ENCODE data around the gene PEDS1. TPM values are rescaled to one million over a fixed set of nuclear protein-coding genes. Genes with fewer than 3 reads are reported as not detected.
"Not testable (repeated sequence)": the region's sequence is repeated elsewhere in the genome, so short reads cannot be mapped to it uniquely, and the experiment has no call there.

Gene PEDS1
- total and polyA plus RNA-seq, 11 donors = 13.7 to 37.4 (median 28.4) TPM

- Histone ChIP-seq H3K4me1 (peaks cover 0 to 63% (median 36%) of the 10 kb centered on the region in 12 donors), H3K9me3 (no peaks in the 10 kb centered on the region), H3K27ac (peak overlapping the region in 11 of 12 donors; percentile 23 to 71 (median 60)), H3K27me3 (no peaks in the 10 kb centered on the region), H3K36me3 (peaks cover 2 to 48% (median 36%) of the 10 kb centered on the region in 9 donors), H3K4me3 (no peak overlapping the region)
- DNase-seq (peak in 2 of 5 donors; percentile 46 to 49), ATAC-seq (peak in 3 of 4 donors; percentile 2 to 38 (median 16))
- WGBS, 4 donors = 71 to 81% (median 80%) methylated on average over 17 to 29 of the region's 29 CpGs
- TF ChIP-seq, protein P1, sequence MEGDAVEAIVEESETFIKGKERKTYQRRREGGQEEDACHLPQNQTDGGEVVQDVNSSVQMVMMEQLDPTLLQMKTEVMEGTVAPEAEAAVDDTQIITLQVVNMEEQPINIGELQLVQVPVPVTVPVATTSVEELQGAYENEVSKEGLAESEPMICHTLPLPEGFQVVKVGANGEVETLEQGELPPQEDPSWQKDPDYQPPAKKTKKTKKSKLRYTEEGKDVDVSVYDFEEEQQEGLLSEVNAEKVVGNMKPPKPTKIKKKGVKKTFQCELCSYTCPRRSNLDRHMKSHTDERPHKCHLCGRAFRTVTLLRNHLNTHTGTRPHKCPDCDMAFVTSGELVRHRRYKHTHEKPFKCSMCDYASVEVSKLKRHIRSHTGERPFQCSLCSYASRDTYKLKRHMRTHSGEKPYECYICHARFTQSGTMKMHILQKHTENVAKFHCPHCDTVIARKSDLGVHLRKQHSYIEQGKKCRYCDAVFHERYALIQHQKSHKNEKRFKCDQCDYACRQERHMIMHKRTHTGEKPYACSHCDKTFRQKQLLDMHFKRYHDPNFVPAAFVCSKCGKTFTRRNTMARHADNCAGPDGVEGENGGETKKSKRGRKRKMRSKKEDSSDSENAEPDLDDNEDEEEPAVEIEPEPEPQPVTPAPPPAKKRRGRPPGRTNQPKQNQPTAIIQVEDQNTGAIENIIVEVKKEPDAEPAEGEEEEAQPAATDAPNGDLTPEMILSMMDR (IDR thresholded peaks at IDR 0.05) = peak in 1 of 12 donors; percentile 7
- TF ChIP-seq POLR2A (IDR thresholded peaks at IDR 0.05) = no peak
- intact Hi-C loops (cut with DNase I) = no loop called here
Observed at GRCh38 chr20:50138479-50139393, 14.8 kb downstream of the PEDS1 start.

DNA sequence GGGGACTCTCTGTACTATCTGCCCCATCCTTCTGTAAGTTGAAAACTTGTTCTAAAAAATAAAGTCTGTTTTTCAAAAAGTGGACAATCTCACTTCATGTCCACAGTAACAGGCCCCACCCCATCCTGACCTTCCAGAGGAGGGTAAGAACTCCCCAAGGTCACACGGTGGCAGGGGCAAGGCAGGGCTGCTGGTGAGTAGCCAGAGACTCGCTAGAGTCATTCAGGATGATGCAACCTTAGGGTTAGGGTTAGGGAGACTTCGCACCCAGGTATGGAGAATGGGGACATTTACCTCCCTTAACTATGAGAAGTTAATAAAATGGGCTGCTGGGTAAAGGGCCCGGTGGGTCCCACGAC lies 15.4 kb downstream of the PEDS1 start:
- Histone ChIP-seq H3K4me3 (no peak overlapping the region), H3K36me3 (peaks cover 2 to 45% (median 33%) of the 10 kb centered on the region in 9 donors), H3K27me3 (no peaks in the 10 kb centered on the region), H3K4me1 (peaks cover 0 to 65% (median 39%) of the 10 kb centered on the region in 12 donors), H3K27ac (peak overlapping the region in 11 of 12 donors; percentile 23 to 71 (median 60)), H3K9me3 (no peaks in the 10 kb centered on the region)
- WGBS, 4 donors = 69 to 81% (median 77%) methylated on average over 5 of the region's 5 CpGs
- no peak for TF ChIP-seq POLR2A (IDR thresholded peaks at IDR 0.05)
- TF ChIP-seq, protein P1 (IDR thresholded peaks at IDR 0.05) = no peak
- peak in 2 of 4 donors; percentile 5 to 16 for ATAC-seq
- DNase-seq = no peak
- intact Hi-C loops (cut with DNase I) = no loop called here

GRCh38 chr20:50137702-50138101 lies 15.8 kb downstream of the PEDS1 start:
- peaks cover 2 to 44% (median 29%) of the 10 kb centered on the region in 9 donors for H3K36me3 ChIP-seq
- H3K4me1 ChIP-seq = peaks cover 0 to 65% (median 40%) of the 10 kb centered on the region in 12 donors
- peak in 3 of 4 donors; percentile 9 to 36 (median 21) for ATAC-seq
- WGBS, 4 donors = 77 to 88% (median 83%) methylated on average over 13 of the region's 13 CpGs
- intact Hi-C loops (cut with DNase I) = loop anchor here in 1 of 10 donors (2.0 kb wide), 1 partner anchor 15 kb away; the partner anchor contains the start of gene PEDS1
- peak overlapping the region in 11 of 12 donors; percentile 23 to 71 (median 60) for H3K27ac ChIP-seq
- DNase-seq, H3K27me3 ChIP-seq, H3K4me3 ChIP-seq, H3K9me3 ChIP-seq: not testable (repeated sequence)

GRCh38 chr20:50136822-50137599 lies 16.5 kb downstream of the PEDS1 start:
- DNase-seq (no peak), ATAC-seq (no peak)
- H3K9me3 ChIP-seq = no peaks in the 10 kb centered on the region
- no peak for TF ChIP-seq POLR2A (IDR thresholded peaks at IDR 0.05)
- TF ChIP-seq, protein P1 (IDR thresholded peaks at IDR 0.05) = no peak
- 90 to 95% (median 93%) methylated on average over 15 of the region's 15 CpGs for WGBS, 4 donors
- peaks cover under 1 to 45% (median 23%) of the 10 kb centered on the region in 9 donors for H3K36me3 ChIP-seq
- intact Hi-C loops (cut with DNase I) = loop anchor here in 1 of 10 donors (2.0 kb wide), 1 partner anchor 16 kb away; the partner anchor contains the start of gene PEDS1
- no peak overlapping the region for H3K4me3 ChIP-seq
- H3K27me3 ChIP-seq = no peaks in the 10 kb centered on the region
- H3K4me1 ChIP-seq = peaks cover 0 to 63% (median 39%) of the 10 kb centered on the region in 12 donors
- H3K27ac ChIP-seq = peak overlapping the region in 11 of 12 donors; percentile 11 to 71 (median 60)

DNA sequence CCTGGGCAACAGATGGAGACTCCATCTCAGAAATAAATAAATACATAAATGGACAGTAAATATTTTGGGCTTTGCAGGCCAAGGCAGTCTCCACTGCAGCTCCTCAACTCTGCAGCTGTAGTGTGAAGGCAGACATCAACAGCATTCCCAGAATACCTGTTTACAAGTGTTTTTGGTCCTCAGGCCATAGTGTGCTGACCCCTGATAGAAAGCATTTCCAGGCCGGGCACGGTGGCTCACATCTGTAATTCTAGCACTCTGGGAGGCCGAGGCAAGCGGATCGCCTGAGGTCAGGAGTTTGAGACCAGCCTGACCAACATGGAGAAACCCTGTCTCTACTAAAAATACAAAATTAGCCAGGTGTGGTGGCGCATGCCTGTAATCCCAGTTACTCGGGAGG lies 18.4 kb downstream of the PEDS1 start:
- H3K27ac ChIP-seq; DNase-seq; H3K27me3 ChIP-seq; ATAC-seq; intact Hi-C loops (cut with DNase I); H3K9me3 ChIP-seq; H3K4me3 ChIP-seq: not testable (repeated sequence)
- peaks cover 0 to 45% (median 15%) of the 10 kb centered on the region in 9 donors for H3K36me3 ChIP-seq
- H3K4me1 ChIP-seq = peaks cover 3 to 57% (median 38%) of the 10 kb centered on the region in 12 donors
- WGBS, 4 donors = 85 to 91% (median 89%) methylated on average over 7 of the region's 7 CpGs
